Adrenal gland (tissue), 12 donors: ENCODE measurements around the gene GDPD4. TPM values are rescaled to one million over a fixed set of nuclear protein-coding genes. Genes with fewer than 3 reads are reported as not detected.
A peak's percentile ranks its signal among the peaks of the same experiment; 100 is the strongest.

Experiments
- DNase-seq, 7 donors: peaks; one replicate each; pipeline ENCODE4 v3.0.0-alpha.2; 2019 to 2020
- H3K27ac ChIP-seq, 5 donors: fragments of 200-600 bp; sonication (generic) in 4 of 5; 1 replicate in 3 of 5; 2 replicates in 2 of 5; pipeline versions ENCODE4 v1.5.1 to v1.8.0; 2016 to 2020; ENCODE audit warnings: mild to moderate bottlenecking in 1 of 5
- H3K27me3 ChIP-seq: fragments of 200-600 bp; 2 replicates; pipeline ENCODE4 v1.8.0; 2021
- H3K36me3 ChIP-seq, 2 donors: fragments of 200-600 bp; replicated peaks in 1 of 2; 1 replicate in 1 of 2; 2 replicates in 1 of 2; pipeline versions ENCODE4 v1.5.1 to v1.8.0; 2018 to 2022
- H3K4me1 ChIP-seq, 2 donors: fragments of 200-600 bp; replicated peaks in 1 of 2; 1 replicate in 1 of 2; 2 replicates in 1 of 2; pipeline versions ENCODE4 v1.5.1 to v1.8.0; 2018 to 2021
- H3K4me3 ChIP-seq, 4 donors: fragments of 200-600 bp; sonication (generic) in 3 of 4; one replicate each; pipeline ENCODE4 v1.5.1; 2016 to 2018
- H3K9me3 ChIP-seq, 3 donors: fragments of 200-600 bp; sonication (generic) in 1 of 3; replicated peaks in 1 of 3; 1 replicate in 2 of 3; 2 replicates in 1 of 3; pipeline versions ENCODE4 v1.5.1 to v1.8.0; 2016 to 2021
- POLR2A ChIP-seq, 2 donors: fragments of 450-650 bp; IDR thresholded peaks; one replicate each; pipeline ENCODE4 v1.6.1; 2017; ENCODE audit warnings: antibody characterized with exemption in 2 of 2, mild to moderate bottlenecking in 2 of 2, moderate library complexity in 1 of 2
- WGBS, 4 donors: extraction: QIAGEN DNeasy Blood & Tissue Kit in 2 of 4; methylation state at CpG; one replicate each; pipeline versions ENCODE4 v1.1.5 to v1.1.7; 2013 to 2017; 5-methylcytosine and 5-hydroxymethylcytosine counted together
- intact Hi-C, 2 donors: fragments of 100-400 bp; cut with DNase I; formaldehyde crosslinking; loops; one replicate each; pipeline versions ENCODE4 v1.14.1 to v1.15.0; 2022 to 2023
- polyA plus RNA-seq, 3 donors: library from polyadenylated mRNA; stranded (reverse); fragments of 200-250 nt in 2 of 3; fragments of 350-450 nt in 1 of 3; fragmentation: Illumina TruSeq in 1 of 3; extraction: RNeasy Lipid Tissue Mini Kit (QIAGEN cat#74804) in 1 of 3; gene quantifications; one replicate each; pipeline ENCODE4 v1.2.3, GENCODE V29; 2013 to 2014
- total RNA-seq, 9 donors: library from RNA; depleted of rRNA in 4 of 9; stranded (reverse); fragments of >200 nt in 4 of 9; fragments of 120-200 nt in 1 of 9; fragmentation: NEBNext Ultra II Directional in 1 of 9; extraction: Animal tissue kit (Norgen Biotek cat#: 25700) in 1 of 9; gene quantifications; one replicate each; pipeline versions ENCODE4 v1.1.0 to v1.2.4, GENCODE V29; 2013 to 2023
- TF ChIP-seq, protein P1 (sequence below), 6 experiments: fragments of 450-650 bp in 4 of 6; fragments of 200-600 bp in 2 of 6; sonication (generic) in 1 of 6; IDR thresholded peaks; 1 replicate in 5 of 6; 2 replicates in 1 of 6; pipeline versions ENCODE4 v1.5.1 to v1.8.0; 2016 to 2021; ENCODE audit warnings: antibody characterized with exemption in 6 of 6, mild to moderate bottlenecking in 2 of 6, moderate library complexity in 1 of 6
- donor health status: healthy with polysubstance abuse.
- donor health status: Bipolar disorder and iron deficiency.
- donor health status: DM: yes; HTN: yes; CAD: no.
- donor health status: DM: no; HTN: no; CAD: no.
- donor health status: DM: no; HTN: no; CAD: no.
- donor health status: DM: yes; HTN: yes; CAD: no.

Gene GDPD4
- total and polyA plus RNA-seq, 12 donors, result 0.88 to 2.3 TPM; not detected in 10

DNA sequence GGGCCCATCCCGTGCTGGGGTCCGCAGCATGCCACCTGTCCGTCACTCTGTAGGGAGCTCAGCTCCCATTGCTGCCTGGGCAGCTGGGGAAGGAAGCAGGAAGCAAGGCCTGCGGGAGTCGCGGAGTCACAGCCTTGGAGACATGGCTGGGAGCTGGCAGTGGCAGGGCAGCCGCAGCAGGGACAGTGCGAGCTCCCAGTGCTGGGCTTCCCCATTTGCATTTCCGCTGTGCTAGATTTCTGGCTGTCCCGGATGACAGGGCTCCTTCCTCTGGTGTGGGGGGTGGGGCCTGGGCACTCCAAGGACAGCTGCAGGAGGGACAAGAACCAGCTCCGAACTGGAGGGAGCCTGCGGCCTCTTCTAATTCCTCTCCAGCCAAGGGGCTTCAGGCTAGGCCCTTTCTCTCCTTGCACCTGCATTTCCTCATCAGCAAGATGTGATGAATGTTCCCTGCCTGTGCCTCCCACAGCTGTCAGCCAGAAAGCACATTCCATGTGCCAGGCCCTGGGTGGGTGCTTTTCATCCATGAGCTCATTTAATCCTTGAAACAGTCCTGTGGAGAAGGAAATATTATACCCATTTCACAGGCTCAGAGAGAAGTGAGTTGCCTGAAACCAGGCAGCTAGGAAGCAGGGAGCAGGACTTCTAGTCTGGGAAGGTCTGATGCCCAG, 125.5 kb downstream of the GDPD4 start:
- DNase-seq, result peak; percentile 66 to 86 (median 84)
- H3K4me3 ChIP-seq, result peak overlapping the region in 1 of 4 donors; percentile 13
- H3K27me3 ChIP-seq, result no peaks in the 10 kb centered on the region
- H3K27ac ChIP-seq, result peak overlapping the region; percentile 42 to 86 (median 76)
- WGBS, 4 donors, result 25 to 40% (median 32%) methylated on average over 3 to 12 of the region's 12 CpGs
- TF ChIP-seq, protein P1, sequence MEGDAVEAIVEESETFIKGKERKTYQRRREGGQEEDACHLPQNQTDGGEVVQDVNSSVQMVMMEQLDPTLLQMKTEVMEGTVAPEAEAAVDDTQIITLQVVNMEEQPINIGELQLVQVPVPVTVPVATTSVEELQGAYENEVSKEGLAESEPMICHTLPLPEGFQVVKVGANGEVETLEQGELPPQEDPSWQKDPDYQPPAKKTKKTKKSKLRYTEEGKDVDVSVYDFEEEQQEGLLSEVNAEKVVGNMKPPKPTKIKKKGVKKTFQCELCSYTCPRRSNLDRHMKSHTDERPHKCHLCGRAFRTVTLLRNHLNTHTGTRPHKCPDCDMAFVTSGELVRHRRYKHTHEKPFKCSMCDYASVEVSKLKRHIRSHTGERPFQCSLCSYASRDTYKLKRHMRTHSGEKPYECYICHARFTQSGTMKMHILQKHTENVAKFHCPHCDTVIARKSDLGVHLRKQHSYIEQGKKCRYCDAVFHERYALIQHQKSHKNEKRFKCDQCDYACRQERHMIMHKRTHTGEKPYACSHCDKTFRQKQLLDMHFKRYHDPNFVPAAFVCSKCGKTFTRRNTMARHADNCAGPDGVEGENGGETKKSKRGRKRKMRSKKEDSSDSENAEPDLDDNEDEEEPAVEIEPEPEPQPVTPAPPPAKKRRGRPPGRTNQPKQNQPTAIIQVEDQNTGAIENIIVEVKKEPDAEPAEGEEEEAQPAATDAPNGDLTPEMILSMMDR (IDR thresholded peaks at IDR 0.05), result no peak
- peak in 1 of 2 donors; percentile 58 for TF ChIP-seq POLR2A (IDR thresholded peaks at IDR 0.05)
- intact Hi-C loops, result no loop called here
- H3K36me3 ChIP-seq, result peaks cover 0 to 21% of the 10 kb centered on the region in 2 donors
- H3K4me1 ChIP-seq, result peaks cover 27 to 32% of the 10 kb centered on the region in 2 donors
- no peaks in the 10 kb centered on the region for H3K9me3 ChIP-seq

DNA sequence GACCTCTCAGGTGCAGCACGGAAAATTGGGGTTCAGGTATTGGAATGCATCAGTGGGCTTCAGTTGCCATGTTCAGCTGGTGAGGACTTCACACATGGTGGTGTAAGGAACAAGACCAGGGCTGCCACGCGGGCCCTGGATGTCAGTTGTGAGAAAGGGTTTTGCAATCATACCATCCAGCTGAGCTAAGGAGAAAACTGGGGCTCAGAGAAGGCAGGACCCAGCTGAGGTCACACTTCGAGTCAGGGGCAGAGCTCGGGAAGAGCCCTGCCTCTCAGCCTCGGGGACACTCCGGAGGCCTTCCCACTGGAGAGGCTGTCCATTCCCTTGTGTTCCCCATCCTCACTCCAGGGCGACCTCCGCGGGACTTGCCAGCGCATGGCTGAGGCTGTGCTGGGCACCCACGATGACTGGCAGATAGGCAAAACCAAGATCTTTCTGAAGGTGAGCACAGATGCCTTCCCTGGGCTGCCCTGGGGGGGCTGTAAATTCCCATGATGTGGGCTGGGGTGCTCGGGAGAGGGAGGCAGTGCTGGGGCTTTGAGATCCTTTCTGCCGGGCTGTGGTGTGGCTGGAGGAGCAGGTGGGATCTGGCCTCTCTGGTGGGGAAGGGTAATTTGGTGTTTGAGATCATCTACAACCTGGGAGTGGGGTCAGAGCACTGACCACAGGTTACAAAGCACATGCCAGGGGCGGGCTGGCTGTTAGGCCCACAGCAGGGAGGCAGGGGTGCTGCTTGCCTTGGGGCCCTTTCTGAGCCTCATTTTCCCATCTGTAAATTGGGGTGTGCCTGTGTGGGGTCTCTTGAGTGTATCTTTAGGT, 126.3 kb downstream of the GDPD4 start:
- WGBS, 4 donors, result 66 to 72% (median 71%) methylated on average over 5 to 15 of the region's 15 CpGs
- peak overlapping the region in 1 of 4 donors; percentile 13 for H3K4me3 ChIP-seq

DNA sequence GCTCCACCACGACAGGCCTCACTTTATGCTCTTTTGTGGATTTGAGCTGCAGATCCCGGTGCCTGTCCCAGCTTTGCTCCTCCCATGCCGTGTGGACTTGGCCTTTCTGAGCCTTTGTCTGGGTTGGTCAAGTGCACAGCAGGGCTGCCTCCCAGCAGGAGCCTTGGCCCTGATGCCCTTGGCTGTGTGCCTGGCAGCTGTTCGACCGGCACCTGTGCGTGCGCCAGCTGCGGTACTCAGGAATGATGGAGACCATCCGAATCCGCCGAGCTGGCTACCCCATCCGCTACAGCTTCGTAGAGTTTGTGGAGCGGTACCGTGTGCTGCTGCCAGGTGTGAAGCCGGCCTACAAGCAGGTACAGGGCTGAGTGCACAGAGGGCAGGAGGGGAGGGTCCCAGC, 126.9 kb downstream of the GDPD4 start:
- 65 to 86% (median 78%) methylated on average over 3 to 16 of the region's 16 CpGs for WGBS, 4 donors
- no peak for TF ChIP-seq POLR2A (IDR thresholded peaks at IDR 0.05)
- TF ChIP-seq, protein P1 (IDR thresholded peaks at IDR 0.05), result no peak
- intact Hi-C loops, result no loop called here
- H3K27me3 ChIP-seq, result no peaks in the 10 kb centered on the region
- no peaks in the 10 kb centered on the region for H3K9me3 ChIP-seq
- H3K4me3 ChIP-seq, result no peak overlapping the region
- H3K27ac ChIP-seq, result peak overlapping the region in 3 of 5 donors; percentile 69 to 86 (median 77)
- H3K4me1 ChIP-seq, result peaks cover 27 to 32% of the 10 kb centered on the region in 2 donors
- H3K36me3 ChIP-seq, result peaks cover 0 to 13% of the 10 kb centered on the region in 2 donors
- DNase-seq, result peak in 6 of 7 donors; percentile 38 to 73 (median 64)

More for the DNA sequence above, 126.3 kb downstream of the GDPD4 start:
- H3K36me3 ChIP-seq, result peaks cover 0 to 14% of the 10 kb centered on the region in 2 donors
- peaks cover 27 to 32% of the 10 kb centered on the region in 2 donors for H3K4me1 ChIP-seq
- peak overlapping the region; percentile 42 to 86 (median 76) for H3K27ac ChIP-seq
- no peaks in the 10 kb centered on the region for H3K9me3 ChIP-seq
- TF ChIP-seq, protein P1 (IDR thresholded peaks at IDR 0.05), result no peak
- TF ChIP-seq POLR2A (IDR thresholded peaks at IDR 0.05), result peak in 1 of 2 donors; percentile 20
- H3K27me3 ChIP-seq, result no peaks in the 10 kb centered on the region
- DNase-seq, result peak in 4 of 7 donors; percentile 45 to 66 (median 55)
- intact Hi-C loops, result no loop called here

DNA sequence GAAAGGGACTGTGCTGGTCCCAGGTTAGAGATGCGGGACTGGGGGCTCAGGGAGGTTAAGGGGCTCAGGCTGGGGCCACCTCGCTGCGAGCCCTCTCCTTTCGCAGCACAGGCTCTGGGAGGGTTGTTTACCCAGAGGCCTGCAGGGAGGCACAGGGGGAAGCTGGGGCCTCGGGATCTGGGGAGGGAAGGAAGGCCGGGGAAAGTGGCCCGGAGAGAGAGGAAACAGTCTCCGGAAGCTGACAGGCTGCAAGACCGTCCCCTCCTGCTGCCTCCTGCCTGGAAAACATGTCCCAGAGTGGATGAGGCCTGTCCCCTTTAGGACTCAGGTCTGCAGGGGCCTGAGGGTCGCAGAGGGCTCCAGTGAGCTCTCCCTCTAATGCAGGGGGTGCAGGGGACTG, 128.0 kb downstream of the GDPD4 start:
- no peaks in the 10 kb centered on the region for H3K27me3 ChIP-seq
- no peak for TF ChIP-seq POLR2A (IDR thresholded peaks at IDR 0.05)
- TF ChIP-seq, protein P1 (IDR thresholded peaks at IDR 0.05), result no peak
- DNase-seq, result no peak

More for the DNA sequence above, 128.0 kb downstream of the GDPD4 start:
- WGBS, 4 donors, result 73 to 84% (median 74%) methylated on average over 7 to 10 of the region's 10 CpGs
- Histone ChIP-seq H3K36me3 (peaks cover 0 to 12% of the 10 kb centered on the region in 2 donors), H3K4me1 (peaks cover 21 to 24% of the 10 kb centered on the region in 2 donors), H3K9me3 (no peaks in the 10 kb centered on the region), H3K4me3 (no peak overlapping the region), H3K27ac (no peak overlapping the region)
- intact Hi-C loops, result no loop called here
